IMR-90 (cell line): ENCODE data around the gene FNIP2. TPM values are rescaled to one million over a fixed set of nuclear protein-coding genes. Genes with fewer than 3 reads are reported as not detected.

Source experiments
- ATAC-seq: fragments of 200-7000 bp; cut with Tn5 transposase; 2 replicates; pipeline ENCODE4 v1.9.1; 2020; ENCODE audit warnings: low read depth, mild to moderate bottlenecking, moderate library complexity
- BruUV-seq: library from RNA; stranded (reverse); fragments of 400-500 nt; replicated peaks from 2 replicates; lab custom pipeline; 2021; lab: Mats Ljungman, UMichigan
- CTCF ChIA-PET: fragments of 300-600 bp; formaldehyde crosslinking; extraction: SDS; loops from one replicate; lab custom pipeline; 2021; ENCODE audit warnings: antibody characterized with exemption; lab: Yijun Ruan, JAX
- POLR2A ChIA-PET: fragments of 300-600 bp; sonication (Branson Sonifier 250); formaldehyde crosslinking; loops from one replicate; lab custom pipeline; 2022; ENCODE audit warnings: antibody characterized with exemption; ENCODE audit not compliant: unreplicated experiment; lab: Charles Lee
- DNase-seq: peaks from one replicate; pipeline ENCODE4 v3.0.0; 2013
- H2AFZ ChIP-seq: replicated peaks from 2 replicates; pipeline ENCODE3; 2013; ENCODE audit warnings: low read length, mild to moderate bottlenecking; ENCODE audit not compliant: poor library complexity
- H2AK5ac ChIP-seq: 2 replicates; pipeline ENCODE4 v1.6.1; 2013; ENCODE audit warnings: low read depth, low read length, inconsistent platforms
- H2AK9ac ChIP-seq: replicated peaks from 2 replicates; pipeline ENCODE3; 2013; ENCODE audit warnings: mild to moderate bottlenecking, low read depth, low read length, moderate library complexity; ENCODE audit not compliant: poor library complexity
- H2BK120ac ChIP-seq: 2 replicates; pipeline ENCODE4 v1.6.1; 2013; ENCODE audit warnings: low read depth, low read length, inconsistent platforms
- H2BK15ac ChIP-seq: 3 replicates; pipeline ENCODE4 v1.6.1; 2013; ENCODE audit warnings: low read depth, low read length, inconsistent platforms
- H2BK20ac ChIP-seq: 2 replicates; pipeline ENCODE4 v1.6.1; 2013; ENCODE audit warnings: low read depth, mild to moderate bottlenecking, inconsistent platforms, low read length, moderate library complexity
- H2BK5ac ChIP-seq: 2 replicates; pipeline ENCODE4 v1.6.1; 2013; ENCODE audit warnings: mild to moderate bottlenecking, low read depth, low read length, inconsistent platforms; ENCODE audit not compliant: poor library complexity, severe bottlenecking
- H3K14ac ChIP-seq: replicated peaks from 2 replicates; pipeline ENCODE4 v1.6.1; 2013; ENCODE audit warnings: low read depth, low read length, inconsistent platforms
- H3K18ac ChIP-seq: 2 replicates; pipeline ENCODE4 v1.6.1; 2013; ENCODE audit warnings: low read depth, low read length, control low read depth
- H3K23ac ChIP-seq: 2 replicates; pipeline ENCODE4 v1.6.1; 2013; ENCODE audit warnings: low read depth, low read length, inconsistent platforms
- H3K27ac ChIP-seq: 2 replicates; pipeline ENCODE4 v1.5.1; 2013; ENCODE audit warnings: mild to moderate bottlenecking, control low read depth, low read length; ENCODE audit not compliant: insufficient read depth
- H3K27me3 ChIP-seq: 2 replicates; pipeline ENCODE4 v1.6.1; 2013; ENCODE audit warnings: low read length; ENCODE audit not compliant: control insufficient read depth, insufficient read depth
- H3K36me3 ChIP-seq: 2 replicates; pipeline ENCODE4 v1.6.1; 2013; ENCODE audit warnings: low read length, mixed read lengths; ENCODE audit not compliant: control insufficient read depth, insufficient read depth
- H3K4ac ChIP-seq: 2 replicates; pipeline ENCODE4 v1.6.1; 2013; ENCODE audit warnings: low read depth, low read length, inconsistent platforms
- H3K4me1 ChIP-seq: 2 replicates; pipeline ENCODE4 v1.6.1; 2013; ENCODE audit warnings: low read length, mixed read lengths; ENCODE audit not compliant: control insufficient read depth, insufficient read depth
- H3K4me2 ChIP-seq: 2 replicates; pipeline ENCODE4 v1.6.1; 2013; ENCODE audit warnings: low read depth, mild to moderate bottlenecking, control low read depth, low read length, moderate library complexity
- H3K4me3 ChIP-seq: 2 replicates; pipeline ENCODE4 v1.5.1; 2013; ENCODE audit warnings: low read depth, mild to moderate bottlenecking, control low read depth, low read length, moderate library complexity; ENCODE audit not compliant: insufficient read depth
- H3K56ac ChIP-seq: 2 replicates; pipeline ENCODE4 v1.6.1; 2013; ENCODE audit warnings: low read length, inconsistent platforms; ENCODE audit not compliant: insufficient read depth; ENCODE audit errors: extremely low read depth
- H3K79me1 ChIP-seq, 2 experiments: 2 replicates each; pipeline ENCODE4 v1.6.1; 2013; ENCODE audit warnings: low read length in 2 of 2, inconsistent platforms in 1 of 2, low read depth in 1 of 2
- H3K9ac ChIP-seq: 2 replicates; pipeline ENCODE4 v1.6.1; 2013; ENCODE audit warnings: low read depth, low read length, control low read depth
- H3K9me1 ChIP-seq: 2 replicates; pipeline ENCODE4 v1.6.1; 2013; ENCODE audit warnings: low read length, inconsistent platforms; ENCODE audit not compliant: insufficient read depth
- H3K9me3 ChIP-seq: 2 replicates; pipeline ENCODE4 v1.6.1; 2013; ENCODE audit warnings: low read length; ENCODE audit not compliant: control insufficient read depth, insufficient read depth
- H4K20me1 ChIP-seq: 2 replicates; pipeline ENCODE4 v1.6.1; 2013; ENCODE audit warnings: low read length, inconsistent platforms; ENCODE audit not compliant: insufficient read depth
- H4K5ac ChIP-seq: 2 replicates; pipeline ENCODE4 v1.6.1; 2013; ENCODE audit warnings: mild to moderate bottlenecking, low read depth, low read length, control low read depth
- H4K8ac ChIP-seq, 2 experiments: 2 replicates each; pipeline ENCODE4 v1.6.1; 2013; ENCODE audit warnings: low read depth in 2 of 2, low read length in 2 of 2, control low read depth in 1 of 2, inconsistent platforms in 1 of 2
- H4K91ac ChIP-seq: 2 replicates; pipeline ENCODE4 v1.6.1; 2013; ENCODE audit warnings: low read depth, low read length, inconsistent platforms; ENCODE audit not compliant: insufficient read depth
- ELK1 ChIP-seq: fragments of 150-350 bp; IDR thresholded peaks from 2 replicates; pipeline ENCODE4 v1.6.1; 2016; ENCODE audit warnings: low read depth, mild to moderate bottlenecking, low read length, moderate library complexity, borderline replicate concordance
- FOS ChIP-seq: fragments of 150-350 bp; IDR thresholded peaks from 2 replicates; pipeline ENCODE4 v1.6.1; 2016; ENCODE audit warnings: low read depth, low read length
- MAFK ChIP-seq: IDR thresholded peaks from 2 replicates; pipeline ENCODE4 v1.6.1; 2012; ENCODE audit warnings: low read depth, low read length, improper control_type of control experiment
- MAZ ChIP-seq: IDR thresholded peaks from 2 replicates; pipeline ENCODE4 v1.6.1; 2012; ENCODE audit warnings: low read depth, mild to moderate bottlenecking, low read length, improper control_type of control experiment, moderate library complexity, borderline replicate concordance
- MXI1 ChIP-seq: IDR thresholded peaks from 2 replicates; pipeline ENCODE4 v1.6.1; 2012; ENCODE audit warnings: low read depth, mild to moderate bottlenecking, low read length, moderate library complexity, borderline replicate concordance
- SMC3 ChIP-seq: fragments of 150-350 bp; IDR thresholded peaks from 2 replicates; pipeline ENCODE4 v1.6.1; 2016; ENCODE audit warnings: low read depth, mild to moderate bottlenecking, antibody characterized with exemption, low read length, moderate library complexity
- WGBS, 2 experiments: methylation state at CpG; one replicate each; pipeline versions ENCODE4 v1.1.5 to v1.1.7; 2013; ENCODE audit warnings: missing lambda C conversion rate in 2 of 2; ENCODE audit not compliant: insufficient read length in 1 of 2; ENCODE audit errors: extremely low coverage in 2 of 2; 5-methylcytosine and 5-hydroxymethylcytosine counted together
- dilution Hi-C: fragments of 300-500 bp; cut with HindIII; formaldehyde crosslinking; loops from one replicate; pipeline ENCODE4 v1.14.3; 2018; ENCODE audit warnings: low sequenced_read_pairs; ENCODE audit not compliant: unreplicated experiment
- in situ Hi-C: fragments of 300-500 bp; cut with MboI; formaldehyde crosslinking; loops from 3 replicates; pipeline ENCODE4 v1.14.3; 2019; ENCODE audit warnings: low sequenced_read_pairs, inconsistent platforms, mixed read lengths
- intact Hi-C: fragments of 100-400 bp; cut with micrococcal nuclease; formaldehyde crosslinking; loops from 2 replicates; pipeline ENCODE4 v1.10.0; 2022
- polyA plus RNA-seq, 3 experiments: library from polyadenylated mRNA; depleted of rRNA; stranded (reverse); fragments of >200 nt; gene quantifications; 2 replicates each; pipeline ENCODE4 v1.2.3, GENCODE V29; 2012; ENCODE audit warnings: low replicate concordance in 1 of 3
- total RNA-seq: library from RNA; depleted of rRNA; stranded (reverse); fragments of >200 nt; gene quantifications from 2 replicates; pipeline ENCODE4 v1.2.3, GENCODE V29; 2012

The FNIP2 gene
- total and polyA plus RNA-seq, 2 of the 4 experiments (the other 2 are of a cell fraction) = 4.7 to 24.6 TPM

DNA sequence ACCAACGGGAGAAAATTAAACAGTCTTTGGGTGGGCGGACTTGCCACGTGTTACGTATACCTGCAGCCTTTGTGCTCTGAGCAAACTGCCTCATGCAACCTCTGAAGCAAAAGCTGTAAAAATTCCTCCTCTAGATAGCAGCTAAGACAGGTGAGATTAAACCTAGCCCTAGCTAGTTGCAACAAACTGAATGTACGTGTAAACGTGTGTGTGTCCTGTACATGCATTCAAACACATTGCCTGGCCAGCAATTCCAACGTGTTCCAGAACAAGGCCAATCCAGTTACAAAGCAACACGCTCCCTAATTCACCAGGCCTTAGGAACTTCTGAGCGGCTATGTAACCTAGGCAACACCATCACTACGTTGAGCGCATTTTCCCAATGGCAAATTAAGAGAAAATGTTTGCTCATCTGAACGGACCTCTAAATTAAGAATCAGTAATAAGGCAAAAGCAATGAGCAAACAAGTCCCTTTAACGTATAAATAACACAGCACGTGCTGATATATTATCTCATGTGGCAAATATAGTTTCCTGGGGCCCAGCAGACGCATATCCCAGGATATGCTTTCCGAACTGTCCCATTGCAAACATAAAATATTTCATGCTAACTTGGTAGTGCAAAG lies 46.4 kb upstream of the FNIP2 start:
- ChIA-PET POLR2A (no interaction called here), CTCF (no interaction called here)
- BruUV-seq = TSS peak; percentile 53
- peak overlapping the region; percentile 98 for H3K14ac ChIP-seq
- peak overlapping the region; percentile 75 for H3K4me3 ChIP-seq
- peak overlapping the region; percentile 82 for H2BK5ac ChIP-seq
- H3K9me3 ChIP-seq = no peaks in the 10 kb centered on the region
- DNase-seq (peak; percentile 48), ATAC-seq (peak; percentile 46)
- WGBS, 2 experiments = 0% methylated on average over 3 of the region's 16 CpGs; no CpG with 5 or more reads in 1 of the 2 experiments
- peaks cover 2% of the 10 kb centered on the region for H3K9me1 ChIP-seq
- H3K4me2 ChIP-seq = peak overlapping the region; percentile 79
- H3K18ac ChIP-seq = no peak overlapping the region
- H3K36me3 ChIP-seq = peaks cover 13% of the 10 kb centered on the region
- peak overlapping the region; percentile 90 for H3K56ac ChIP-seq
- no peaks in the 10 kb centered on the region; the same call in 1 of the 2 replicates for H3K4me1 ChIP-seq
- H4K5ac ChIP-seq = no peak overlapping the region
- peaks cover 22 to 23% of the 10 kb centered on the region in 2 experiments for H3K79me1 ChIP-seq
- peak overlapping the region; percentile 94 for H3K9ac ChIP-seq
- dilution Hi-C loops = no loop called here
- H4K91ac ChIP-seq = peak overlapping the region; percentile 91; the same call in 1 of the 2 replicates
- TF ChIP-seq FOS (no peak), MXI1 (peak; percentile 62; the same call in 1 of the 2 replicates), MAZ (no peak), SMC3 (no peak), MAFK (no peak), ELK1 (no peak)
- in situ Hi-C loops = loop anchor here (10.0 kb wide), 1 partner anchor 722 kb away; no protein-coding TSS in a partner anchor
- H3K23ac ChIP-seq = peak overlapping the region; percentile 97
- H3K27me3 ChIP-seq = no peaks in the 10 kb centered on the region
- no peaks in the 10 kb centered on the region for H4K20me1 ChIP-seq
- H3K4ac ChIP-seq = peak overlapping the region; percentile 96
- H2BK20ac ChIP-seq = no peak overlapping the region
- no peak overlapping the region for H2BK15ac ChIP-seq
- peak overlapping the region; percentile 94 for H3K27ac ChIP-seq
- peak overlapping the region; percentile 71 for H2AK9ac ChIP-seq
- 0 out of 2 replicates have a peak overlapping the region, but pooled peaks have one; percentile 10 for H2AK5ac ChIP-seq
- peak overlapping the region; percentile 89 to 97; a peak in 3 of 4 replicates for H4K8ac ChIP-seq
- intact Hi-C loops = no loop called here
- H2AFZ ChIP-seq = peak overlapping the region; percentile 97
- H2BK120ac ChIP-seq = peak overlapping the region; percentile 84; the same call in 1 of the 2 replicates
